SK-N-SH (cell line): ENCODE measurements around the gene TBX15. TPM values are rescaled to one million over a fixed set of nuclear protein-coding genes. Genes with fewer than 3 reads are reported as not detected.

ENCODE experiments used
- CTCF ChIA-PET: fragments of 300-600, 350-600 bp; formaldehyde crosslinking; extraction: SDS; loops from one replicate; lab custom pipeline; 2021; lab: Yijun Ruan, JAX
- POLR2A ChIA-PET: fragments of 350-600 bp; sonication (Branson Sonifier 250); formaldehyde crosslinking; extraction: SDS; loops from one replicate; lab custom pipeline; 2020; ENCODE audit warnings: antibody characterized with exemption, inconsistent platforms; lab: Yijun Ruan, JAX
- DNase-seq: peaks from one replicate; pipeline ENCODE4 v3.0.0; 2012
- H2AFZ ChIP-seq: fragments of 200-600 bp; sonication (generic); 2 replicates; pipeline ENCODE4 v1.8.1; 2016; ENCODE audit warnings: antibody characterized with exemption, mild to moderate bottlenecking, low read depth
- H3F3A ChIP-seq: fragments of 200-600 bp; sonication (generic); replicated peaks from 2 replicates; pipeline ENCODE3; 2016; ENCODE audit warnings: antibody characterized with exemption, mild to moderate bottlenecking; ENCODE audit not compliant: insufficient read depth
- H3K27ac ChIP-seq, 2 experiments: fragments of 200-500 bp in 1 of 2; fragments of 200-600 bp in 1 of 2; sonication (Bioruptor generic) in 1 of 2; sonication (generic), shearing (Covaris generic) in 1 of 2; 2 replicates each; pipeline versions ENCODE4 v1.5.1 to v1.6.1; 2014 to 2016; ENCODE audit warnings: low read depth in 2 of 2, inconsistent platforms in 1 of 2, low read length in 1 of 2, mild to moderate bottlenecking in 1 of 2, mixed read lengths in 1 of 2
- H3K27me3 ChIP-seq: fragments of 200-600 bp; sonication (generic), shearing (Covaris generic); 2 replicates; pipeline ENCODE4 v1.6.1; 2016; ENCODE audit warnings: mixed run types; ENCODE audit not compliant: insufficient read depth
- H3K36me3 ChIP-seq, 2 experiments: fragments of 200-500 bp in 1 of 2; fragments of 200-600 bp in 1 of 2; sonication (Bioruptor generic) in 1 of 2; sonication (generic) in 1 of 2; replicated peaks in 1 of 2; 2 replicates each; pipeline versions ENCODE3 to v1.5.1; 2014 to 2016; ENCODE audit warnings: low read length in 1 of 2, mild to moderate bottlenecking in 1 of 2; ENCODE audit not compliant: insufficient read depth in 2 of 2, control insufficient read depth in 1 of 2
- H3K4me1 ChIP-seq, 2 experiments: fragments of 200-500 bp in 1 of 2; fragments of 200-600 bp in 1 of 2; sonication (Bioruptor generic) in 1 of 2; sonication (generic), shearing (Covaris generic) in 1 of 2; 2 replicates each; pipeline versions ENCODE4 v1.5.1 to v1.6.1; 2014 to 2016; ENCODE audit warnings: low read depth in 1 of 2, low read length in 1 of 2, mixed run types in 1 of 2; ENCODE audit not compliant: insufficient read depth in 2 of 2, control insufficient read depth in 1 of 2
- H3K4me2 ChIP-seq: fragments of 200-600 bp; sonication (generic), shearing (Covaris generic); 2 replicates; pipeline ENCODE4 v1.6.1; 2017; ENCODE audit warnings: mixed run types
- H3K4me3 ChIP-seq, 2 experiments: fragments of 200-500 bp in 1 of 2; fragments of 200-600 bp in 1 of 2; sonication (Bioruptor generic) in 1 of 2; sonication (generic), shearing (Covaris generic) in 1 of 2; 2 replicates each; pipeline versions ENCODE4 v1.5.1 to v1.8.1; 2014 to 2016; ENCODE audit warnings: low read depth in 2 of 2, inconsistent platforms in 1 of 2, low read length in 1 of 2, mild to moderate bottlenecking in 1 of 2, mixed read lengths in 1 of 2, moderate library complexity in 1 of 2
- H3K79me2 ChIP-seq: fragments of 200-600 bp; sonication (generic); 2 replicates; pipeline ENCODE4 v1.8.1; 2017; ENCODE audit warnings: mild to moderate bottlenecking; ENCODE audit not compliant: insufficient read depth
- H3K9ac ChIP-seq: fragments of 200-600 bp; sonication (generic); 2 replicates; pipeline ENCODE4 v1.6.1; 2017; ENCODE audit warnings: mixed run types
- H3K9me2 ChIP-seq: fragments of 200-600 bp; sonication (generic); 2 replicates; pipeline ENCODE4 v1.6.1; 2017; ENCODE audit warnings: mixed run types
- H3K9me3 ChIP-seq: fragments of 200-600 bp; sonication (generic); 2 replicates; pipeline ENCODE4 v1.6.1; 2017; ENCODE audit warnings: mixed run types, mild to moderate bottlenecking, moderate library complexity
- H4K20me1 ChIP-seq: fragments of 200-600 bp; sonication (generic); 2 replicates; pipeline ENCODE4 v1.6.1; 2017; ENCODE audit warnings: mild to moderate bottlenecking, mixed run types; ENCODE audit not compliant: insufficient read depth
- CHD2 ChIP-seq: fragments of 150-350 bp; IDR thresholded peaks from 2 replicates; pipeline ENCODE4 v1.6.1; 2018; ENCODE audit warnings: low read length; ENCODE audit not compliant: partially characterized antibody
- EP300 ChIP-seq, 2 experiments: IDR thresholded peaks; 2 replicates each; pipeline versions ENCODE4 v1.4.0 to v1.6.1; 2012; ENCODE audit warnings: borderline replicate concordance in 1 of 2, low read depth in 1 of 2, low read length in 1 of 2
- EZH2phosphoT487 ChIP-seq: fragments of 200-600 bp; sonication (generic); IDR thresholded peaks from 2 replicates; pipeline ENCODE4 v1.6.1; 2017; ENCODE audit warnings: low read depth, mixed run types, mild to moderate bottlenecking, antibody characterized with exemption, moderate library complexity, borderline replicate concordance
- GABPA ChIP-seq: IDR thresholded peaks from 2 replicates; pipeline ENCODE4 v1.4.0; 2012; ENCODE audit warnings: low read depth, mild to moderate bottlenecking
- IRF3 ChIP-seq: fragments of 150-350 bp; IDR thresholded peaks from 2 replicates; pipeline ENCODE4 v1.6.1; 2016; ENCODE audit warnings: mild to moderate bottlenecking, low read depth, low read length
- MAX ChIP-seq: IDR thresholded peaks from 2 replicates; pipeline ENCODE4 v1.4.0; 2012; ENCODE audit warnings: low read depth
- MEF2A ChIP-seq: IDR thresholded peaks from 2 replicates; pipeline ENCODE4 v1.4.0; 2012; ENCODE audit warnings: low read depth, borderline replicate concordance
- MXI1 ChIP-seq: IDR thresholded peaks from 2 replicates; pipeline ENCODE4 v1.6.1; 2012; ENCODE audit warnings: mild to moderate bottlenecking, low read depth, low read length, improper control_type of control experiment
- NFIC ChIP-seq: IDR thresholded peaks from 2 replicates; pipeline ENCODE4 v1.4.0; 2012; ENCODE audit warnings: borderline replicate concordance
- NRF1 ChIP-seq: IDR thresholded peaks from 2 replicates; pipeline ENCODE4 v1.6.1; 2012; ENCODE audit warnings: low read depth, mild to moderate bottlenecking, low read length
- RAD21 ChIP-seq: IDR thresholded peaks from 2 replicates; pipeline ENCODE4 v1.6.1; 2012; ENCODE audit warnings: mild to moderate bottlenecking, low read length
- RCOR1 ChIP-seq: fragments of 150-350 bp; IDR thresholded peaks from 2 replicates; pipeline ENCODE4 v1.6.1; 2017; ENCODE audit warnings: antibody characterized with exemption, low read length
- REST ChIP-seq: IDR thresholded peaks from 2 replicates; pipeline ENCODE4 v1.6.1; 2012; ENCODE audit warnings: mild to moderate bottlenecking, low read depth, low read length, moderate library complexity
- RFX5 ChIP-seq: IDR thresholded peaks from 2 replicates; pipeline ENCODE4 v1.6.1; 2012; ENCODE audit warnings: mild to moderate bottlenecking, improper control_type of control experiment, low read length
- SMC3 ChIP-seq: IDR thresholded peaks from 2 replicates; pipeline ENCODE4 v1.6.1; 2012; ENCODE audit warnings: low read depth, low read length, improper control_type of control experiment
- TAF1 ChIP-seq: IDR thresholded peaks from 2 replicates; pipeline ENCODE4 v1.6.1; 2012; ENCODE audit warnings: low read depth, mild to moderate bottlenecking, low read length, moderate library complexity, borderline replicate concordance
- TEAD4 ChIP-seq: IDR thresholded peaks from 2 replicates; pipeline ENCODE4 v1.4.0; 2012; ENCODE audit warnings: mild to moderate bottlenecking, borderline replicate concordance; ENCODE audit not compliant: insufficient read depth
- USF2 ChIP-seq: fragments of 150-350 bp; IDR thresholded peaks from 2 replicates; pipeline ENCODE4 v1.6.1; 2017; ENCODE audit warnings: antibody characterized with exemption, low read length, low read depth, borderline replicate concordance
- YY1 ChIP-seq: IDR thresholded peaks from 2 replicates; pipeline ENCODE4 v1.4.0; 2012; ENCODE audit warnings: low read depth, mild to moderate bottlenecking
- WGBS: methylation state at CpG from one replicate; pipeline ENCODE4 v1.1.6; 2017; ENCODE audit warnings: low lambda C conversion rate; 5-methylcytosine and 5-hydroxymethylcytosine counted together
- polyA plus RNA-seq, 3 experiments: library from polyadenylated mRNA; depleted of rRNA; stranded (reverse); fragments of >200 nt; gene quantifications; 2 replicates each; pipeline ENCODE4 v1.2.3, GENCODE V29; 2012

TBX15 gene
- polyA plus RNA-seq, 1 of the 3 experiments (the other 2 are of a cell fraction): 0.02 TPM

GRCh38 chr1:118947003-118947765, 41.0 kb downstream of the TBX15 start:
- no peaks in the 10 kb centered on the region for H3K79me2 ChIP-seq
- H2AFZ ChIP-seq: no peak overlapping the region
- H3K36me3 ChIP-seq: no peaks in the 10 kb centered on the region
- H3K4me1 ChIP-seq: no peaks in the 10 kb centered on the region
- H3K4me3 ChIP-seq: no peak overlapping the region
- WGBS: 21% methylated on average over 3 of the region's 3 CpGs
- no peaks in the 10 kb centered on the region for H3K9me2 ChIP-seq
- no peaks in the 10 kb centered on the region for H3K9me3 ChIP-seq
- CTCF ChIA-PET: no interaction called here
- H3K9ac ChIP-seq: no peak overlapping the region
- POLR2A ChIA-PET: no interaction called here
- no peak overlapping the region for H3K4me2 ChIP-seq
- no peak for DNase-seq
- H3K27me3 ChIP-seq: no peaks in the 10 kb centered on the region
- no peak overlapping the region for H3K27ac ChIP-seq
- H4K20me1 ChIP-seq: no peaks in the 10 kb centered on the region
- H3F3A ChIP-seq: no peaks in the 10 kb centered on the region
- TF ChIP-seq NRF1 (no peak), TAF1 (no peak), NFIC (no peak), MXI1 (no peak), RFX5 (no peak), TEAD4 (no peak), USF2 (no peak), EZH2phosphoT487 (no peak)

GRCh38 chr1:118945489-118945888, 42.7 kb downstream of the TBX15 start:
- TF ChIP-seq GABPA: no peak
- TF ChIP-seq MAX: no peak
- TF ChIP-seq SMC3: no peak
- TF ChIP-seq RAD21: no peak
- no peak for TF ChIP-seq YY1
- TF ChIP-seq EP300 (IDR thresholded peaks at IDR 0.05; ENCODE audit: borderline replicate concordance in 1 of 2, low read depth in 1 of 2, low read length in 1 of 2): no peak
- no peak for TF ChIP-seq RCOR1
- no peak for TF ChIP-seq REST
- no peak for TF ChIP-seq IRF3
- TF ChIP-seq MEF2A: no peak
- no peak for TF ChIP-seq CHD2
- no peak for DNase-seq
- H3K27ac ChIP-seq: no peak overlapping the region
- H3K79me2 ChIP-seq: no peaks in the 10 kb centered on the region
- H3K9ac ChIP-seq: no peak overlapping the region
- H3K4me1 ChIP-seq: no peaks in the 10 kb centered on the region
- H3K36me3 ChIP-seq: no peaks in the 10 kb centered on the region
- no peak overlapping the region for H3K4me2 ChIP-seq
- 10% methylated on average over 1 of the region's 1 CpG for WGBS
- H2AFZ ChIP-seq: no peak overlapping the region
- ChIA-PET CTCF (no interaction called here), POLR2A (no interaction called here)
- peaks cover 8% of the 10 kb centered on the region; the same call in 1 of the 2 replicates for H3K27me3 ChIP-seq
- H3K9me3 ChIP-seq: no peaks in the 10 kb centered on the region
- no peaks in the 10 kb centered on the region for H3K9me2 ChIP-seq
- no peaks in the 10 kb centered on the region for H4K20me1 ChIP-seq
- H3F3A ChIP-seq: no peaks in the 10 kb centered on the region
- H3K4me3 ChIP-seq: no peak overlapping the region
